ENCODE data around the gene RNF224. TPM values are rescaled to one million over a fixed set of nuclear protein-coding genes. Genes with fewer than 3 reads are reported as not detected.

Gene RNF224
- total and polyA plus RNA-seq, 2 of the 13 experiments (the other 11 are each of a cell fraction or from before 2014, with no cell fraction given): 0.09 TPM; not detected in 1

DNA sequence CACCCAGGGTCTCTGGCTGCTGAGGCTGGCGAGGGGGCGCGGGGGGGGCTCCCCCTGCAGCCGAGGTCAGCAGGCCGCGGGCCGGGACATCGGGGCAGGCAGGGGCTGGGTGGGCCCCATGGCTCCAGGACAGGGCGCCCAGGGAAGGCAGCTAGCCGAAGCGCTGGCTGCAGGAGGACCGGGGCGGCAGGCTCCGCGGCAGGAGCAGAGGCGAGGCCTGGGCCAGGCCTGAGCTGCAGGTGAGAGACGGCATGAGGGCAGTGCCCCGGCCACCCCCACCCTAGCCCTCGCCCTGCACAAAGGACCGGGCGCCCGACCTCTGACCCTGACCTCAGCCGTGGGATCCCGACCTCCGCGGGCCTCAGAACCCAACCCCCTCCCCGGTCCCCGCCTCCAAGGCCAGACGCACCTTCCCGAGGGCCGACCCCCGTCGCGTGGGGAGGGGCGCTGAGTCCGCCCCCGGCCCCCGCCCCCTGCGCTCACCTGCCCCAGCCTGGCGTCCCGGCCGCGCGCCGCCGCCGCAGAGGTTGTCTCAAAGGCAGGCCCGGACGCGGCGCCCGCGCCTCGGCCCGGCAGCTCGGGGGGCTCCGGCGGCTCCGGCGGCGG, 5.7 kb upstream of the RNF224 start (continued):
- no peak for TF ChIP-seq THYN1 (CRISPR knock-in tag; IDR thresholded peaks at IDR 0.05; ENCODE audit: borderline replicate concordance, low read depth)
- no peak for TF ChIP-seq ZNF776 (CRISPR knock-in tag; IDR thresholded peaks at IDR 0.05)
- TF ChIP-seq NR2F1 (CRISPR knock-in tag; IDR thresholded peaks at IDR 0.05): peak; percentile 76 to 92; a peak in 3 of 4 replicates
- no peak for TF ChIP-seq YEATS2 (CRISPR knock-in tag; IDR thresholded peaks at IDR 0.05; ENCODE audit: borderline replicate concordance)
- TF ChIP-seq GLI4 (CRISPR knock-in tag; IDR thresholded peaks at IDR 0.05; ENCODE audit: borderline replicate concordance): no peak
- TF ChIP-seq RXRB (CRISPR knock-in tag; IDR thresholded peaks at IDR 0.05; ENCODE audit: borderline replicate concordance): 0 out of 2 replicates have a peak, but pooled peaks have one; percentile 26
- TF ChIP-seq, protein P1, sequence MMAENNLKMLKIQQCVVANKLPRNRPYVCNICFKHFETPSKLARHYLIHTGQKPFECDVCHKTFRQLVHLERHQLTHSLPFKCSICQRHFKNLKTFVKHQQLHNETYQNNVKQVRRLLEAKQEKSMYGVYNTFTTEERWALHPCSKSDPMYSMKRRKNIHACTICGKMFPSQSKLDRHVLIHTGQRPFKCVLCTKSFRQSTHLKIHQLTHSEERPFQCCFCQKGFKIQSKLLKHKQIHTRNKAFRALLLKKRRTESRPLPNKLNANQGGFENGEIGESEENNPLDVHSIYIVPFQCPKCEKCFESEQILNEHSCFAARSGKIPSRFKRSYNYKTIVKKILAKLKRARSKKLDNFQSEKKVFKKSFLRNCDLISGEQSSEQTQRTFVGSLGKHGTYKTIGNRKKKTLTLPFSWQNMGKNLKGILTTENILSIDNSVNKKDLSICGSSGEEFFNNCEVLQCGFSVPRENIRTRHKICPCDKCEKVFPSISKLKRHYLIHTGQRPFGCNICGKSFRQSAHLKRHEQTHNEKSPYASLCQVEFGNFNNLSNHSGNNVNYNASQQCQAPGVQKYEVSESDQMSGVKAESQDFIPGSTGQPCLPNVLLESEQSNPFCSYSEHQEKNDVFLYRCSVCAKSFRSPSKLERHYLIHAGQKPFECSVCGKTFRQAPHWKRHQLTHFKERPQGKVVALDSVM (CRISPR knock-in tag; IDR thresholded peaks at IDR 0.05): 0 out of 2 replicates have a peak, but pooled peaks have one; percentile 14
- TF ChIP-seq SMAD3 (CRISPR knock-in tag; IDR thresholded peaks at IDR 0.05): no peak
- no peak for TF ChIP-seq SMAD9 (CRISPR knock-in tag; IDR thresholded peaks at IDR 0.05)
- no peak; the same call in 1 of the 2 replicates for TF ChIP-seq KDM2A (CRISPR knock-in tag; IDR thresholded peaks at IDR 0.05; ENCODE audit: borderline replicate concordance, low read depth)
- TF ChIP-seq ZNF329 (CRISPR knock-in tag; IDR thresholded peaks at IDR 0.05; ENCODE audit: low read depth): peak; percentile 31; the same call in 1 of the 2 replicates
- no peak for TF ChIP-seq SSRP1 (CRISPR knock-in tag; IDR thresholded peaks at IDR 0.05)
- peak; percentile 49; the same call in 1 of the 2 replicates for TF ChIP-seq HNF4G (IDR thresholded peaks at IDR 0.05; ENCODE audit: borderline replicate concordance, low read depth, low read length)
- TF ChIP-seq HNF4G (CRISPR knock-in tag; IDR thresholded peaks at IDR 0.05; ENCODE audit: borderline replicate concordance, low read depth): no peak
- TF ChIP-seq MLLT10 (CRISPR knock-in tag; IDR thresholded peaks at IDR 0.05): no peak
- no peak for TF ChIP-seq ZNF652 (CRISPR knock-in tag; IDR thresholded peaks at IDR 0.05; ENCODE audit: borderline replicate concordance, low read depth)
- TF ChIP-seq, protein P2, sequence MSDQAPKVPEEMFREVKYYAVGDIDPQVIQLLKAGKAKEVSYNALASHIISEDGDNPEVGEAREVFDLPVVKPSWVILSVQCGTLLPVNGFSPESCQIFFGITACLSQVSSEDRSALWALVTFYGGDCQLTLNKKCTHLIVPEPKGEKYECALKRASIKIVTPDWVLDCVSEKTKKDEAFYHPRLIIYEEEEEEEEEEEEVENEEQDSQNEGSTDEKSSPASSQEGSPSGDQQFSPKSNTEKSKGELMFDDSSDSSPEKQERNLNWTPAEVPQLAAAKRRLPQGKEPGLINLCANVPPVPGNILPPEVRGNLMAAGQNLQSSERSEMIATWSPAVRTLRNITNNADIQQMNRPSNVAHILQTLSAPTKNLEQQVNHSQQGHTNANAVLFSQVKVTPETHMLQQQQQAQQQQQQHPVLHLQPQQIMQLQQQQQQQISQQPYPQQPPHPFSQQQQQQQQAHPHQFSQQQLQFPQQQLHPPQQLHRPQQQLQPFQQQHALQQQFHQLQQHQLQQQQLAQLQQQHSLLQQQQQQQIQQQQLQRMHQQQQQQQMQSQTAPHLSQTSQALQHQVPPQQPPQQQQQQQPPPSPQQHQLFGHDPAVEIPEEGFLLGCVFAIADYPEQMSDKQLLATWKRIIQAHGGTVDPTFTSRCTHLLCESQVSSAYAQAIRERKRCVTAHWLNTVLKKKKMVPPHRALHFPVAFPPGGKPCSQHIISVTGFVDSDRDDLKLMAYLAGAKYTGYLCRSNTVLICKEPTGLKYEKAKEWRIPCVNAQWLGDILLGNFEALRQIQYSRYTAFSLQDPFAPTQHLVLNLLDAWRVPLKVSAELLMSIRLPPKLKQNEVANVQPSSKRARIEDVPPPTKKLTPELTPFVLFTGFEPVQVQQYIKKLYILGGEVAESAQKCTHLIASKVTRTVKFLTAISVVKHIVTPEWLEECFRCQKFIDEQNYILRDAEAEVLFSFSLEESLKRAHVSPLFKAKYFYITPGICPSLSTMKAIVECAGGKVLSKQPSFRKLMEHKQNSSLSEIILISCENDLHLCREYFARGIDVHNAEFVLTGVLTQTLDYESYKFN (CRISPR knock-in tag; conservative IDR thresholded peaks at IDR 0.05): peak; percentile 55
- TF ChIP-seq SPEN (CRISPR knock-in tag; IDR thresholded peaks at IDR 0.05; ENCODE audit: low read depth): peak; percentile 73
- no peak for TF ChIP-seq MEIS1 (CRISPR knock-in tag; IDR thresholded peaks at IDR 0.05; ENCODE audit: borderline replicate concordance)
- no peak for TF ChIP-seq ZBTB43 (CRISPR knock-in tag; conservative IDR thresholded peaks at IDR 0.05)
- TF ChIP-seq MYC (CRISPR knock-in tag; IDR thresholded peaks at IDR 0.05; ENCODE audit: borderline replicate concordance): peak; percentile 42; the same call in 1 of the 2 replicates
- 0 out of 2 replicates have a peak, but pooled peaks have one; percentile 25 for TF ChIP-seq PHF8 (CRISPR knock-in tag; IDR thresholded peaks at IDR 0.05)
- peak; percentile 24 for TF ChIP-seq YY1 (IDR thresholded peaks at IDR 0.05; ENCODE audit: insufficient read depth, insufficient replicate concordance, low read depth, low read length)
- TF ChIP-seq ZNF598 (CRISPR knock-in tag; IDR thresholded peaks at IDR 0.05; ENCODE audit: borderline replicate concordance): no peak
